ENCODE results near the gene PYGO2. TPM values are rescaled to one million over a fixed set of nuclear protein-coding genes. Genes with fewer than 3 reads are reported as not detected.

The PYGO2 gene, protein sequence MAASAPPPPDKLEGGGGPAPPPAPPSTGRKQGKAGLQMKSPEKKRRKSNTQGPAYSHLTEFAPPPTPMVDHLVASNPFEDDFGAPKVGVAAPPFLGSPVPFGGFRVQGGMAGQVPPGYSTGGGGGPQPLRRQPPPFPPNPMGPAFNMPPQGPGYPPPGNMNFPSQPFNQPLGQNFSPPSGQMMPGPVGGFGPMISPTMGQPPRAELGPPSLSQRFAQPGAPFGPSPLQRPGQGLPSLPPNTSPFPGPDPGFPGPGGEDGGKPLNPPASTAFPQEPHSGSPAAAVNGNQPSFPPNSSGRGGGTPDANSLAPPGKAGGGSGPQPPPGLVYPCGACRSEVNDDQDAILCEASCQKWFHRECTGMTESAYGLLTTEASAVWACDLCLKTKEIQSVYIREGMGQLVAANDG
- total RNA-seq (2022; extraction: Qiagen RNA extraction) = 20.6 to 22.2 TPM (median 21.7 TPM) in 5 replicates

GRCh38 chr1:154961207-154962155 is at the start of gene PYGO2:
PYGO2 (minus strand) TSS chr1:154961782; CDS start chr1:154961576, 206 bp downstream.

DNA sequence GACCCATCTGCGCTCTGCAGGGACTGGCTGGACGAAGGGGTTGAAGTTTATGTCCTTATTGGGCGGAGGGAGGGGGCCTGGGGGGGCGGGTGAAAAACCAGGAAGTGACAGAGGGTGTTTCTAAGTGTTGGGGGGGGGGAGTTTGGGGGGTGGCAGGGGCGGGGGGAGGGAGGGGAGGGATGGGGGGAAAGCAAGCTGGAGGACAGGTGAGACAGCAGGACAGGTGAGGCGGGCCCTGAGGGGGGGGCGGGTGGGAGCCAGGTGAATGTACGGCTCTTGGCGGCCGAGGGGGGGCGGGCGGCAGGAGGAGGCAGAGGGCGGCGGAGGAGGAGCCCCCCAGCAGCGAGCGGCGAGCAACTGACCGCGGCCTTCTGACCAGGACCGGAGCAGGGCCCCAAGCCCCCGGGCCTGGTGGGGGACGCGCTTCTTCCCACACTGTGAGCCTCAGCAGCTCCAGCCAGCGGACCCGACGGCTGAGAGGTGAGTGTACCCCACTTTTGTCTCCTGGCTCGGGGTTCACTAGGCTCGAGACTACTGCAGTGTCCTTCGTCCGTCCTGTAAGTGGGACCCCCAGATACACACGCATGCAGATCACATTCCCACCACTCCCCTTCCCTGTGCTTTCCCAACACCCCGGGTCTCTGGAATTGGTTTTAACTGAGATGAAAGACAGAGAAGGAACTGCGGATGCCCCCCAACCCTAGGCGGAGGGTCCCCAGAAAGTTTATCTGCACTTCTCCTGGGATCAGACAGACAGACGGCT is 41.1 kb upstream of the PYGO2 start, which contains the start of gene ZBTB7B:
ZBTB7B (plus strand) TSS at position 339 of the 763 bp plus-strand sequence. CDS start 11,859 bp downstream, outside the sequence.

GRCh38 chr1:154993572-154994268 is 32.1 kb upstream of the PYGO2 start, which contains the start of gene LENEP:
LENEP (plus strand) TSS chr1:154993586; CDS start chr1:154993608, 22 bp downstream.

GRCh38 chr1:154982897-154983648 is 21.5 kb upstream of the PYGO2 start, which contains the start of gene FLAD1:
FLAD1 (plus strand) TSS chr1:154983344; CDS start chr1:154983695, 351 bp downstream.

GRCh38 chr1:154974102-154974807 is 12.7 kb upstream of the PYGO2 start, which contains the start of gene CKS1B:
CKS1B (plus strand) TSS chr1:154974681; CDS start chr1:154974746, 65 bp downstream.

DNA sequence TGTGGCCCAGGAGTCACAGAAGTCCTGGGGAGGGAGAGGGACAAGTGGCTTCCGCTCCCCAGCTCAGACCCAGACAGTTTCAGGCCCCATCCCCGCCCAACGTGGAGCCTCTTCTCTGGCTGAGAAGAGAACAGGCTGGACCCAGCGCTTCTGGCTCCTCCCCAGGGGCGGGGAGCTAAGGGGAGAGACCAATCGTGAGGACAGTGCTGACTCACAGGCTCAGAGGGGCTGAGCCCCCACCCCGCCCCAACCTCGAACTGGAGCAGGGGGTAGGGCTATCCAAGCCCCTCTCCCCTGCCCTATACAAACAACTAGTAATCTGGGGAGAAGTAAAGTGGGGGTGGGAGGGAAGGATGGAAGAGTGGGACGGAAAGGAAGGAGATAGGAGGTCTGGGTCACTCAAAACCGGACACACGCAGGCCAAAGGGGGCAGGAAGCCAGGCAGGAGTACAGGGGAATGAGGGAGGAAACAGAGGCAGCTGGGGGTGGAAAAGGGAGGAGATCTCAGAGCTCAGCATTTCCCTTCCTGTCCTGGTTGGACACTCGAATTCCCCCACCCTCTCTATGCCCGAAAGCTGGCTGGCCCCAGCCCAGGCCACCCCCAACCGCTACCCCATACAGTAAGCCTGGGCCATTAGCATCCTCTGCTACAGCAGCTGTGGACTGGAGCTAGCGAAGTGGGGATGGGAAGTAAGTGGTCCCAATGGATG is 9.2 kb upstream of the PYGO2 start, which contains the start of gene SHC1:
SHC1 (minus strand) TSS at position 117 of the 710 bp plus-strand sequence. CDS start 221 bp downstream, outside the sequence.

DNA sequence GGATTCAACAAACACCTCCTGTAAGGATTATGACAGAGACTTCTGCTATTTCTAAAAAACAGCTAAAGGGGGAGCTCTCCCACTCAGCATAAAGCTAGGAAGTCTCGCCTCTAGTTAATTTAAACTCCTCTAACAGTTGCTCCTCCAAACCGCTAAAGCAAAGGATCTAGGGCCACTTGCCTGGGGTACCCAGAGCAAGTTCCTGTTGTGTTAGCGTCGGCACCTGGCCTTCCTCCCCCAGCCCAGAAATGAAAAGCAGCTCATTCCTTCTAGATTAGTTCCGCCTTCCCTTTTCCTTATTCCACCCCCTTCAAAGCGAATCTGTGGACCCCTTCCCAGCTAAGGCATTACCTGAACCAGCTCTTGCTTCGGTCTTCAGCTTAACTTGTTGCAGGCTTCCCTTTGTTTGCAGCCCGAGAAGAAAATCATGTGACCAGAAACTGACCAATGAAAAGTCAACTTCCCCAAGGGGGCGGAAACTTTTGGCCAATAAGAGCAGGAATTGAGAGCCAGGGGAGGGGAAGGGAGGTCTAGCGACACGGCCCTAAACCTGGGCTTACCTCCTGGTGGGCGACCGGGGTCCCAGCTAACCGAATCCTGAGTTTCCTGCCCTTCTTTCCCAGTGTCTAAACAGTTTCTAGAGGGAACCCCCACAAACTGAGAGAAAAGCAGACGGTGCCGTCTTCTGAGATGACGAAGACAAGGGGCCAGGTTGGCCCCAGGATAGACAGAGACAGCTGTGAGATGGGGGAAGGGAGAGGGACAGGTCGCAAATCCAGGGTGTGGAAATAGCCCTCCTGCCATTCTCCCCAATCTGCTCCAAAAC is 5.7 kb downstream of the PYGO2 start, which contains the start of gene PBXIP1:
PBXIP1 (minus strand) TSS at position 382 of the 826 bp plus-strand sequence. CDS start 2,378 bp downstream, outside the sequence.

GRCh38 chr1:154936555-154937084 is 25.0 kb downstream of the PYGO2 start, which contains the start of gene PMVK:
PMVK (minus strand) TSS chr1:154936719; CDS start chr1:154936685, 34 bp downstream.

Other genes starting within 250 kb of the PYGO2 start
- 0.02 to 0.20 TPM (median 0.08 TPM) in 4 of 5 replicates, not detected in the other for gene KCNN3, start 91.5 kb downstream of the PYGO2 start, total RNA-seq (2022; extraction: Qiagen RNA extraction)
- 35.9 to 46.1 TPM (median 40.9 TPM) in 5 replicates for gene PMVK, start 25.1 kb downstream of the PYGO2 start, total RNA-seq (2022; extraction: Qiagen RNA extraction)
- 12.1 to 15.9 TPM (median 14.0 TPM) in 5 replicates for gene PBXIP1, start 5.7 kb downstream of the PYGO2 start, total RNA-seq (2022; extraction: Qiagen RNA extraction)
- 184 to 234 TPM (median 215 TPM) in 5 replicates for gene SHC1, start 9.0 kb upstream of the PYGO2 start, total RNA-seq (2022; extraction: Qiagen RNA extraction)
- gene CKS1B, start 12.9 kb upstream of the PYGO2 start, total RNA-seq (2022; extraction: Qiagen RNA extraction) = 332 to 365 TPM (median 355 TPM) in 5 replicates
- 38.5 to 48.1 TPM (median 42.6 TPM) in 5 replicates for gene FLAD1, start 21.6 kb upstream of the PYGO2 start, total RNA-seq (2022; extraction: Qiagen RNA extraction)
- gene LENEP, start 31.8 kb upstream of the PYGO2 start, total RNA-seq (2022; extraction: Qiagen RNA extraction) = 0.34 TPM in 1 of 5 replicates, not detected in the others
- 35.3 to 53.7 TPM (median 47.9 TPM) in 5 replicates for gene ZBTB7B, start 41.0 kb upstream of the PYGO2 start, total RNA-seq (2022; extraction: Qiagen RNA extraction)
- 0.35 to 0.69 TPM (median 0.52 TPM) in 5 replicates for gene DCST2, start 72.0 kb upstream of the PYGO2 start, total RNA-seq (2022; extraction: Qiagen RNA extraction)
- gene DCST1, start 72.0 kb upstream of the PYGO2 start, total RNA-seq (2022; extraction: Qiagen RNA extraction) = not detected in 5 replicates
- 70.7 to 109 TPM (median 98.7 TPM) in 5 replicates for gene ADAM15, start 89.5 kb upstream of the PYGO2 start, total RNA-seq (2022; extraction: Qiagen RNA extraction)
- 10.5 to 14.3 TPM (median 12.2 TPM) in 5 replicates for gene EFNA4, start 102.0 kb upstream of the PYGO2 start, total RNA-seq (2022; extraction: Qiagen RNA extraction)
- gene EFNA3, start 117.1 kb upstream of the PYGO2 start, total RNA-seq (2022; extraction: Qiagen RNA extraction) = 7.8 to 10.8 TPM (median 10.0 TPM) in 5 replicates
- 27.7 to 35.5 TPM (median 29.2 TPM) in 5 replicates for gene EFNA1, start 166.1 kb upstream of the PYGO2 start, total RNA-seq (2022; extraction: Qiagen RNA extraction)
- gene SLC50A1, start 174.1 kb upstream of the PYGO2 start, total RNA-seq (2022; extraction: Qiagen RNA extraction) = 31.2 to 37.9 TPM (median 34.9 TPM) in 5 replicates
- gene DPM3, start 178.7 kb upstream of the PYGO2 start, total RNA-seq (2022; extraction: Qiagen RNA extraction) = 67.0 to 104 TPM (median 99.3 TPM) in 5 replicates
- 225 to 271 TPM (median 238 TPM) in 5 replicates for gene KRTCAP2, start 211.5 kb upstream of the PYGO2 start, total RNA-seq (2022; extraction: Qiagen RNA extraction)
- 1.8 to 3.3 TPM (median 2.4 TPM) in 5 replicates for gene TRIM46, start 212.1 kb upstream of the PYGO2 start, total RNA-seq (2022; extraction: Qiagen RNA extraction)
- 6.9 to 10.1 TPM (median 8.9 TPM) in 5 replicates for gene THBS3, start 246.1 kb upstream of the PYGO2 start, total RNA-seq (2022; extraction: Qiagen RNA extraction)
- 67.9 to 77.0 TPM (median 73.4 TPM) in 5 replicates for gene MTX1, start 246.9 kb upstream of the PYGO2 start, total RNA-seq (2022; extraction: Qiagen RNA extraction)

All from A549 treated with Mapracorat at 1 μM for 4 hours (cell line).